Measurements from ENCODE around the gene PAPPA2.
"Not testable (repeated sequence)": the region's sequence is repeated elsewhere in the genome, so short reads cannot be mapped to it uniquely, and the experiment has no call there.

Gene PAPPA2

GRCh38 chr1:176462674-176463378, at the start of gene PAPPA2:
Gene PAPPA2 (plus strand): TSS chr1:176463175. CDS start chr1:176556323, 93,148 bp downstream.
- no peak for DNase-seq

- DNase-seq: no peak
Observed at GRCh38 chr1:176416777-176417176, 46.2 kb upstream of the PAPPA2 start.

DNA sequence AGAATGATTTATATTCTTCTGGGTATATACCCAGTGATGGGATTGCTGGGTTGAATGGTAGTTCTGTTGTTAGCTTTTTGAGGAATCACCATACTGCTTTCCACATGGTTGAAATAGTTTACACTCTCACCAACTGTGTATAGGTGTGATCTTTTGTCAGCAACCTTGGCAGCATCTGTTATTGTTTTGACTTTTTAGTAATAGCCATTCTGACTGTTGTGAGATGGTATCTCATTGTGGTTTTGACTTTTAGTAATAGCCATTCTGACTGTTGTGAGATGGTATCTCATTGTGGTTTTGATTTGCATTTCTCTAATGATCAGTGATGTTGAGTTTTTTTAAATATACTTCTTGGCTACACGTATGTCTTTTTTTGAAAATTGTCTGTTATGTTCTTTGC, 43.4 kb upstream of the PAPPA2 start:
- not testable (repeated sequence) for DNase-seq

- no peak for DNase-seq
Observed at GRCh38 chr1:176434234-176434633, 28.7 kb upstream of the PAPPA2 start.

GRCh38 chr1:176436251-176436650, 26.7 kb upstream of the PAPPA2 start:
- DNase-seq: no peak

DNA sequence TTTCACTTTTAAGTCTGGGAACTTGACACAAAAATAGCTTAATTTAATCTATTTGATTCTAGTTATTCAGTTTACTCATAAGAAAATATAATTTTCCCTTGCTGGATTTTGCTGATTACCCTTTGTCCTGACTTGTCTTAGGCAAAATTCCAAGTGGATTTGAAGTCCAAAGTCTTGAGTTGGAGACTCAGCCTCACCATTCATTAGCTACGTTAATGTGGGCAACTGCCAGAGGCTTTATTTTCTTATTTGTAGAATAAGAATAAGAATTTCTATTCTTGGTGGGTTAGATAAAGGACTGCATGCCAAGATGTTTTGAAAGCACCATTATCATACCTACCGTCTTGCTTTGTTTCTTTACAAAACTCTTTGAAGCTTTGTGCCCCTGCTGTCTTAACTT, 22.8 kb upstream of the PAPPA2 start:
- DNase-seq: no peak

GRCh38 chr1:176444286-176444685, 18.7 kb upstream of the PAPPA2 start:
- DNase-seq: no peak

GRCh38 chr1:176445402-176445801, 17.6 kb upstream of the PAPPA2 start:
- DNase-seq: no peak

- no peak for DNase-seq
Observed at GRCh38 chr1:176448340-176448739, 14.6 kb upstream of the PAPPA2 start.

DNA sequence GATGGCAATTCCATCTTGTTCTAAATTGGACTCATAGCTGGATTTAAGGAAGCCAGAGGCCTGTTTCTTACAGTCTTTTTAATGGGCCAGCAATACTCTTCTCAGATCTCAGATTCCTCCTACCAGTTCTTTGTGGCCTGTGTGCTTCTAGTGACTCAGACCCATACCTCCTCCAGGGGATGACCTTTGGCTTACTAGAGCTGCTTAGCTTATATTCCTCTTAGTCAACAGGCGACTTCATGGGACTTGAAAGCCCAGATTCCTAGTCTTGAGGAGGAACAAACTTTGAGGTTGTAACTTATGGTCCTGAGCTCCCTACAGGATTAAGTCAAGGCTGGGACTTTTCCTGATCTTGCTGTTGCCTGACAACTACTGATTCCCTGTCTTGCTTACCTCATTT, 12.4 kb upstream of the PAPPA2 start:
- DNase-seq: no peak

GRCh38 chr1:176451741-176452140, 11.2 kb upstream of the PAPPA2 start:
- not testable (repeated sequence) for DNase-seq

DNA sequence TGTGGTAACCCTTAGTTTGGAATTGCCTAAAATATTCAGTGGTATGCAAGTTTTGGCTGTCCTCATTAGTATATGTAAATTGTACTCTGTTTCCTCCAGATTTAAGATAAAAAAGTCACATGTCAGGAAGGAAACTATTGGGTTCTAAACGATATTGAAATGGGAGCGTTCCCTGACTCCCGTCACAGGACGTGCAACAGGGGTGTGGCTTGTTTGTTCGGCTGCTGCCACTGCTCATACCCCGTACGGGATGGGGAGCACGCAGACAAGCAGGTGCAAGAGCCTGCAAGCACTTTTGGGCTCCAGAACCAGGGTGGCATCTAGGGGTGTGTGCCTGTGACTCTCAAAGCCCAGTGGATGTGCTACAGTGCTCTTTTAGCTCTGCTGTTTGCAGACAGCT, 6.2 kb upstream of the PAPPA2 start:
- DNase-seq: no peak

DNA sequence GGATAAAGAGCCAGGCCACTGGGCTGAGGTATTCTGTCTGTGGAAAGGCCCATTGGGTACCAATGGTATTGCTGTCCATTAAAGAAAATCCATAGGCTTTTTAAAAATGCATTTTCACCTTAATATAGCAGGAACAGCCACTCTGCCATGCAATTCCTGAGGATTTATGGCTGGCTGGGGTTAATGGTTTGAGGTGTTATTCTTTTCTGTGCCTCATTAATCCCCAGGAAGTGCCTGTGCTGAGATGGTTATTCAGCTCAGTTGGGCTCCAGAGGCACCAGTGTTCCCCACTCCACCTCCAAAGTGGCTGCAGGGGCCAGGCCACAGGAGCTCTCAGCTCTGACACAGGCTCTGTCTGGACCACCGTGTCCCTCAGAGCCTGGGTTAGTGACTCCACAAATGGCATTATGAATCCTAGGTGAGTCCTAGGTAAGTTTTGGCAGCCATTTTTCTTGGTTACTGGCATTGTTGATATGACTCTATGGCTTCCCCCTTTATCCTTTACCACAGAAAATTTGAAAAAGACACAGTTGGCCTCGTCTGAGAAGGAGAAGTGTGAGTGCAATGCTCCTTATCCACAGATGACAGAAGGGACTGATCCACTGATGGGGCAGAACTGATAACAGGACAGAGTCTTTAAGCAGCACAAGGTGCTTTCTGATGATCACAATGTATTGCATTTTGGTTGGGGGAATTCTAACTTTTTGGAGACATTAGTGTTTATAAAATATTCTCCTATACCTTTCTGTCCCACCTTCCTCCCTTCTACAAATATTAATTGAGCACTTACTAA, 2.2 kb upstream of the PAPPA2 start:
- no peak for DNase-seq

DNA sequence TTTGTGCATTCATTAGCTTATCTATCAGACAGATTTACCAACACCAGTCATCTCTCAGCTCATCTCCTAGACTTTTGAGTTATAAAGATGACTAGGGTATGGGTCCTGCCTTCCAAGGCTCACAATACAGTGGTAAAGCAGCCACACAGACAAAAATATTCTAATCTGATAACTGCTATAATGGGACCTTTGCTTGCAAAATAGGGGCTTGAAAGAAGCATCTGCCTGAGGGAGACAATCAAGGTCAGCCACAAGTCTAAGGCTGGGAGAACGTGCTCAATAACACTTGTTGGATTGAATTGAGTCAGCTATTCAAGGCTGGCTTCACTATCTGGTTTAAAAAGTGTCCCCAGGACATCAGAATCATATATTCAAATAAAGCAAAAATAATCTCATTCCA, 1.4 kb upstream of the PAPPA2 start:
- DNase-seq: no peak

- no peak for DNase-seq
Observed at GRCh38 chr1:176466514-176466913, 3.5 kb downstream of the PAPPA2 start.

DNA sequence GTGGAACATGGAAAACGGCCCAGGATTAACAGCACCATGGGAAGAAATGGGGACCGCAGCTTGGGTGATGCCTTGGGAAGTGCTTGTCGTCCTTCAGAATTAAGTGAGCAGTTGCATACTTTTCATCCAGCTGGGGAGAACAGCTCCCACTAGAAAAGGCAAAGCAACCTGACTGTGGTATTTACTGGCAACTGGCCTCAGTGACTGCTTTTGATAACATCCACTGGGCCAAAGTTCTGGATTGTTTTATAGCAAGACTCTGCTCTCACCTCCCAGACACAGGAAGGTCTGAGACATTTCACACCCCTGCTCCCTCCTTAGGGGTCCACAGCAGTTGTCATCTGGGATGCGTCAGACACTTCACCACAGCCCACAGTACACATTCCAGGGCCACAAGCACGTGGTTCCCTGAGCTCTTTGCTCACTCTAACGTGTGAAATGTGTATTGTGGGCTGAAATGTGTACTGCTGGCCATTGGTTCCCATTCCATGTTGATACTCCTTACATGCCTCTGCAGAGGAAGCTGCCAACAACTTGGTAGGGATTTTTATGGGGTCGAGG, 6.6 kb downstream of the PAPPA2 start:
- no peak for DNase-seq

- no peak for DNase-seq
Observed at GRCh38 chr1:176471338-176472121, 8.6 kb downstream of the PAPPA2 start.

GRCh38 chr1:176479971-176480370, 17.0 kb downstream of the PAPPA2 start:
- no peak for DNase-seq

GRCh38 chr1:176480750-176481149, 17.8 kb downstream of the PAPPA2 start:
- no peak for DNase-seq

DNA sequence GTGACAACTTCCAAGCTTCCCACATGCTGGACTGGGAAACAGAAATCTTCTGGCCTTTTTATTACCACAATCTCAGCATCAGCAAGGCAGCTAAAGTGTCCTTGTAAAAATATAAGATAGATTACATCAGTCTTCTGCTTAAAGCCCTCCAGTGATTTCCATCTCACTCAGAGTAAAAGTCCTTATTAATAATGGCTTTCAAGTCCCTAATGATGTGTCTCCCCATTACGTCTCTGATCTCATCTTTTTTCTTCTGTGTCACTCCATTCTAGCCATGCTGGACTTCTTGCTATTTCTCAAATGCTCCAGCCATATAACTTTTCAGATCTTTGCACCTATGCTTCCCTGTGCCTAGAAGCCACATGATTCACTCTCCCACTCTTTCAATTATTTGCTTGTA, 22.1 kb downstream of the PAPPA2 start:
- DNase-seq: no peak

GRCh38 chr1:176494436-176494835, 31.5 kb downstream of the PAPPA2 start:
- no peak for DNase-seq

DNA sequence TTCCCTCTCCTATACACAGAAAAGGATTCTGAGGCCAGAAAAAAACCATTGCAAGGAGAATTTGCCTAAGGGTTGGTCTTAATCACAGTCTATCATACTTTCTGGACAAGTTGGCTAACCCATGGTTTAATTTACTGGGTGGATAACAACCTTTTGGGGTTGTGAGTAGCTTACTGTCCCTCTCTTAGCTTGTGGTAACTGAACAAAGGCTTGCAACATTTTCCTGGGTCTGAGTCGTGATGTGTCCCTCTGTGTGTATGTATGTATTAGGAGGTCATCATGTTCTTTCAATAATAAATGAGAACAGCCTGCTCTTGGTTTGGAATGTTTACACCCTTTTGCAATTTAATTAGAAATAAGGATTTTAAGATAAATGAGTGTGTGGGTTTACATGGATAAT, 36.7 kb downstream of the PAPPA2 start:
- DNase-seq: no peak

DNA sequence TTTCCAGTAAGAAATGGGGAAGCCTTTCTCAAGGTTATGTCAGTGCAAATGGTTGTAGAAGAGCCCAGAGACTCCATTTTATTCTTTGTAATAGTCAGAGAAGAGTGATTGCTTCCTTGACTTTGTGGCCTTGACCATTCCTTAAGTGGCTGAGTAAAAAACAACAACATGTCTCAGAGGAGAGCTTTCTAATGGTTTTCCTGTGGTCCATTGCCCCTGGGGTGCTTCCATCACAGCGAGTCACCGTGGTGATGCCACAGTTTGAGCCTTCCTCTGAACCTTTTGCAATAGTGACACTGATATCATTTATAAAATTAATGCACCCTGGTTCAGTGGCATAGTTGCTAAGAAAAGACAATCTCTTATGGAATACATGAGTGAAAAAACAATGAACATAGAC, 38.6 kb downstream of the PAPPA2 start:
- no peak for DNase-seq

All from inflammatory macrophage treated with lipopolysaccharide for 4 hours (primary cell).